Cardiac septum (tissue), 1 donor: ENCODE measurements around the gene SYT9. TPM values are rescaled to one million over a fixed set of nuclear protein-coding genes. Genes with fewer than 3 reads are reported as not detected.
"Not testable (repeated sequence)": the region's sequence is repeated elsewhere in the genome, so short reads cannot be mapped to it uniquely, and the experiment has no call there.

Experiments used
- DNase-seq: peaks from one replicate; pipeline ENCODE4 v3.0.0-alpha.2; 2020; ENCODE audit warnings: low spot score
- intact Hi-C: fragments of 100-400 bp; cut with DNase I; formaldehyde crosslinking; loops from one replicate; pipeline ENCODE4 v1.14.0; 2022
- microRNA-seq: library from miRNA; unstranded; fragments of <30 nt; microRNA quantifications from one replicate; pipeline ENCODE4 v1.2.0, GENCODE V29; 2020
- total RNA-seq: library from RNA; stranded (reverse); fragmentation: NEBNext Ultra II Directional; extraction: Animal tissue kit (Norgen Biotek cat#: 25700); gene quantifications from one replicate; pipeline ENCODE4 v1.2.1, GENCODE V29; 2021
- donor health status: DM: no; HTN: no; CAD: no.

Gene SYT9
- total RNA-seq, 1 donor from 2014 or later, result 0.92 TPM

DNA sequence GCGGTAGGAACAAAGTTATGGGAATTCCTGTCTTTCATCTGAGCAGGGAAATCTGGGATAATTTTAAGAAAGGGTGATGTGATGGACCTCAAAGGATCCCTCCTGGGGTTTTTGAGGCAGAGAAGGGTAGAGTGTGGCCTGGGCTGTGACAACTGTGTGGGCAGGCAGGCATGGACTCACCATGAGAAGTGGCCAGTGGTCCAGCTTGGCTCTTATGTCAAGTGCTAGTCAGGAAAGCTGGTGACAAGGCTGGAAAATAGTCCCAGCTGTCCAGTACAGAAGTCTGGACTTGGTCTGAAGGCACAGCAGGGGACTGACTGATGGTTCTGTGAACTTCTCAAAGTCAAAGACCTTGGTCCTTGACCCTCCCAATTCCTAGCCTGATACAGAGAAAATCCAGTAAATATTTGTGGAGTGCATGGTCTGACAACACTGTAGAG, 263.8 kb downstream of the SYT9 start:
- intact Hi-C loops, result no loop called here

DNA sequence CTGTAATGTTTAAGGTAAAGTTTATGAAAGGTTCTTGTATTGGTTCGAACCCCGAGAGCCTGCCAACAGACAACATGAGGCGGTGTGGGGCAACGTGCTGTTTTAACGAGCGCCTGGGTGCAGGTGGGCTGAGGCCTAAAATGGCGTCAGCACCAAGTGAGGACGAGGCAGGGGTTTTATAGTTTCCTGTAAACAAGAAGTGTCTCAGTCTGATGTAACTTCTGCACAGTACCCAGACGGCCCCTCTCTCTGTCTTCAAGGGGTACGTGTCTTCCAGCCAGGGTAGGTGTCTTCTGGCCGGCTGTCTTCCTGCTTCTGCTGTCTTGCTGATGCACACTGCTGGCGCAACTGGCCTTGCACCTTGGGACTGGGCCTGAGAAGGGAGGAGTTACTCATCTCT, 264.8 kb downstream of the SYT9 start:
- intact Hi-C loops, result no loop called here
- DNase-seq, result no peak

More for the DNA sequence above, 263.8 kb downstream of the SYT9 start:
- DNase-seq, result no peak

DNA sequence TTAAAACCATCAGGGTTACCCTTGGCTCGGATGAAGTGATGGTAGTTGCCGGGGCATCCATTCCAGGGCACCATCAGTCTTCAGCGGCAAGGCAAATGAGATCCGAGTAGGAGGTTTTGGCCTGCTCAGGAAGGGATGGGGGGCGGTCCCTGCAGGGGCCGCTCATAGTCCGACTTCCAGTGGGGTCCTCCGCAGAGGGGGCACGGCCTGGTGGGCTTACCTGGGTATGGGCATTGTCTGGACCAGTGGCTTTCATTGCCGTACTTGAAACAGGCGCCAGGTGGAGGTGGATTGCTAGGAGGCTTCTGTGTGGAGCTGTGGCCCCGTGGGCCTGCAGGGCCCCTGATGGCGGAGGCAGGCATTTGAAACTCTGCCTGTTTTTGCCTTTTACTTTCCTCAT, 266.0 kb downstream of the SYT9 start:
- DNase-seq, intact Hi-C loops: not testable (repeated sequence)

Small RNAs within 50 kb of the gene (microRNA-seq; reads per million reads assigned to microRNA genes)
- not detected for gene MIR302E

Other genes starting within 250 kb of the SYT9 start
- gene ZNF214, start 231.6 kb upstream of the SYT9 start, total RNA-seq, result 0.67 TPM
- not detected for gene NLRP14, start 231.4 kb upstream of the SYT9 start, total RNA-seq
- not detected for gene RBMXL2, start 162.9 kb upstream of the SYT9 start, total RNA-seq
- gene OLFML1, start 233.6 kb downstream of the SYT9 start, total RNA-seq, result 5.3 TPM